Panc1 (cell line): ENCODE data around the gene SRXN1.

Experiments
- CTCF ChIP-seq: fragments of 450-650 bp; IDR thresholded peaks from 2 replicates; pipeline ENCODE4 v1.5.1; 2017; ENCODE audit warnings: mild to moderate bottlenecking
- REST ChIP-seq, 2 experiments: IDR thresholded peaks; 2 replicates each; pipeline ENCODE4 v1.6.1; 2011 to 2012; ENCODE audit warnings: low read depth in 2 of 2, control low read depth in 1 of 2, low read length in 1 of 2, mild to moderate bottlenecking in 1 of 2, moderate library complexity in 1 of 2; ENCODE audit not compliant: insufficient read depth in 1 of 2
- TCF7L2 ChIP-seq: IDR thresholded peaks from 2 replicates; pipeline ENCODE4 v1.6.1; 2011; ENCODE audit warnings: mild to moderate bottlenecking, low read depth, low read length, inconsistent platforms

- TF ChIP-seq CTCF (no peak), REST (IDR thresholded peaks at IDR 0.05; ENCODE audit: insufficient read depth in 1 of 2, low read depth in 2 of 2, low read length in 1 of 2) (no peak), TCF7L2 (no peak)
Measured at GRCh38 chr20:662277-663192, 9.5 kb upstream of the SRXN1 start.
